ENCODE measurements around the gene NTNG2. TPM values are rescaled to one million over a fixed set of nuclear protein-coding genes. Genes with fewer than 3 reads are reported as not detected.

NTNG2 gene
- total RNA-seq, 1 donor from 2014 or later, result 0.42 TPM

GRCh38 chr9:132231019-132231701 is 69.3 kb downstream of the NTNG2 start:
- no peak overlapping the region for H3K4me3 ChIP-seq (ENCODE audit: low read depth, low read length)
- TF ChIP-seq CTCF (IDR thresholded peaks at IDR 0.05; ENCODE audit: insufficient read depth, low read length, poor library complexity, severe bottlenecking), result no peak
- no peaks in the 10 kb centered on the region for H3K36me3 ChIP-seq (ENCODE audit: control insufficient read depth, insufficient read depth, low read length)
- no peak for DNase-seq (ENCODE audit: low read depth)
- peaks cover 45% of the 10 kb centered on the region for H3K27me3 ChIP-seq (ENCODE audit: control insufficient read depth, insufficient read depth, low read length)

- Histone ChIP-seq H3K36me3 (ENCODE audit: control insufficient read depth, insufficient read depth, low read length) (no peaks in the 10 kb centered on the region), H3K27me3 (ENCODE audit: control insufficient read depth, insufficient read depth, low read length) (peaks cover 42% of the 10 kb centered on the region), H3K4me3 (ENCODE audit: low read depth, low read length) (no peak overlapping the region)
- TF ChIP-seq CTCF (IDR thresholded peaks at IDR 0.05; ENCODE audit: insufficient read depth, low read length, poor library complexity, severe bottlenecking), result no peak
- DNase-seq (ENCODE audit: low read depth), result no peak
Observed at GRCh38 chr9:132232522-132232921, 70.7 kb downstream of the NTNG2 start.

GRCh38 chr9:132233138-132233537 is 71.3 kb downstream of the NTNG2 start:
- no peak for TF ChIP-seq CTCF (IDR thresholded peaks at IDR 0.05; ENCODE audit: insufficient read depth, low read length, poor library complexity, severe bottlenecking)
- Histone ChIP-seq H3K4me3 (ENCODE audit: low read depth, low read length) (no peak overlapping the region), H3K36me3 (ENCODE audit: control insufficient read depth, insufficient read depth, low read length) (no peaks in the 10 kb centered on the region), H3K27me3 (ENCODE audit: control insufficient read depth, insufficient read depth, low read length) (peaks cover 39% of the 10 kb centered on the region)
- no peak for DNase-seq (ENCODE audit: low read depth)

GRCh38 chr9:132234535-132234934 is 72.7 kb downstream of the NTNG2 start:
- DNase-seq (ENCODE audit: low read depth), result no peak
- TF ChIP-seq CTCF (IDR thresholded peaks at IDR 0.05; ENCODE audit: insufficient read depth, low read length, poor library complexity, severe bottlenecking), result no peak
- Histone ChIP-seq H3K36me3 (ENCODE audit: control insufficient read depth, insufficient read depth, low read length) (no peaks in the 10 kb centered on the region), H3K27me3 (ENCODE audit: control insufficient read depth, insufficient read depth, low read length) (peaks cover 31% of the 10 kb centered on the region), H3K4me3 (ENCODE audit: low read depth, low read length) (no peak overlapping the region)

GRCh38 chr9:132235125-132235524 is 73.3 kb downstream of the NTNG2 start:
- Histone ChIP-seq H3K4me3 (ENCODE audit: low read depth, low read length) (no peak overlapping the region), H3K36me3 (ENCODE audit: control insufficient read depth, insufficient read depth, low read length) (no peaks in the 10 kb centered on the region), H3K27me3 (ENCODE audit: control insufficient read depth, insufficient read depth, low read length) (peaks cover 30% of the 10 kb centered on the region)
- no peak for DNase-seq (ENCODE audit: low read depth)
- TF ChIP-seq CTCF (IDR thresholded peaks at IDR 0.05; ENCODE audit: insufficient read depth, low read length, poor library complexity, severe bottlenecking), result no peak
